Stimulated activated CD8-positive, alpha-beta memory T cell treated with anti-CD3 and anti-CD28 coated beads, Interleukin-7, amount 100 ng/mL, for 48 hours (primary cell): ENCODE results near the gene MED15.
"Not testable (repeated sequence)": the region's sequence is repeated elsewhere in the genome, so short reads cannot be mapped to it uniquely, and the experiment has no call there.

Source experiments
- DNase-seq, 2 donors: peaks; one replicate each; pipeline ENCODE4 v3.0.0-alpha.2; 2020; ENCODE audit warnings: low read depth in 1 of 2; ENCODE audit errors: extremely low read depth in 1 of 2

MED15 gene

GRCh38 chr22:20619045-20619892, 111.9 kb downstream of the MED15 start:
- no peak for DNase-seq

GRCh38 chr22:20619893-20620194, 112.4 kb downstream of the MED15 start:
- not testable (repeated sequence) for DNase-seq

- no peak for DNase-seq
Measured at GRCh38 chr22:20621162-20621561, 113.8 kb downstream of the MED15 start.

GRCh38 chr22:20622650-20623339, 115.4 kb downstream of the MED15 start:
- no peak for DNase-seq

- peak; percentile 50 to 75 for DNase-seq
Measured at GRCh38 chr22:20624161-20624616, 116.8 kb downstream of the MED15 start.

- DNase-seq, result no peak
Measured at GRCh38 chr22:20625270-20625669, 117.9 kb downstream of the MED15 start.

- DNase-seq, result no peak
Measured at GRCh38 chr22:20626811-20627210, 119.4 kb downstream of the MED15 start.

- DNase-seq, result no peak
Measured at GRCh38 chr22:20627432-20627831, 120.0 kb downstream of the MED15 start.

GRCh38 chr22:20628081-20628939, 120.9 kb downstream of the MED15 start:
- DNase-seq, result no peak

- DNase-seq, result no peak
Measured at GRCh38 chr22:20629401-20629800, 122.0 kb downstream of the MED15 start.

GRCh38 chr22:20630873-20631617, 123.6 kb downstream of the MED15 start:
- DNase-seq, result no peak

- DNase-seq, result no peak
Measured at GRCh38 chr22:20632082-20632481, 124.7 kb downstream of the MED15 start.

- no peak for DNase-seq
Measured at GRCh38 chr22:20632518-20632917, 125.1 kb downstream of the MED15 start.

- no peak for DNase-seq
Measured at GRCh38 chr22:20634560-20635226, 127.3 kb downstream of the MED15 start.

- DNase-seq, result no peak
Measured at GRCh38 chr22:20635227-20635591, 127.8 kb downstream of the MED15 start.

- DNase-seq, result no peak
Measured at GRCh38 chr22:20636075-20636812, 128.8 kb downstream of the MED15 start.

GRCh38 chr22:20636945-20637344, 129.5 kb downstream of the MED15 start:
- DNase-seq, result no peak
